ENCODE measurements around the gene SLC9A3.

SLC9A3 gene

GRCh38 chr5:522116-522515 is 2.1 kb downstream of the SLC9A3 start:
- Histone ChIP-seq H3K27me3 (ENCODE audit: insufficient read depth, low read length) (peaks cover 93% of the 10 kb centered on the region), H3K79me2 (ENCODE audit: control insufficient read depth, insufficient read depth, low read length, unreplicated experiment) (no peaks in the 10 kb centered on the region), H2AFZ (ENCODE audit: low read length, unreplicated experiment) (no peak overlapping the region), H3K36me3 (ENCODE audit: insufficient read depth, low read length) (no peaks in the 10 kb centered on the region), H3K4me3 (ENCODE audit: low read depth, low read length) (no peak overlapping the region), H3K27ac (ENCODE audit: low read depth, low read length) (no peak overlapping the region), H3K4me1 (ENCODE audit: control insufficient read depth, insufficient read depth, low read length, unreplicated experiment) (no peaks in the 10 kb centered on the region)

DNA sequence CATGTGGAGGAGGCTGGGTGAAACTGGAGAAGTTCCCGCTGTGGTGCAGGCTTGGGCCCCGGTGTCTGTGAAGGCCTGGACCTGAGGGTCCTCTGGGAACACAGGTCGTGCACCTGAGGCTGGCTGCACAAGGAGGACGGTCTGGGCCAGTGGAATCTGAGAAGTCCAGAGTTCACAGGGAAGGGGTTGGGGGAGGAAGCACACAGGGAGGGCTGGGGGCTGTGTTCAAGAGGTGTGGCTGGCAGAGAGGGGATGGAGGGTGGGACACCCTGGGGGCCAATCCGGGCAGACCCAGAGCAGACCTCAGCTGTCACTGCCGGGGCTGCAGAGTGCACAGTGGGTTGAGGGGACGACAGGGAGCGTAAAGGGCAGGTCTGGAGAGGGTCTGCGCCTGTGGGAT is 2.6 kb downstream of the SLC9A3 start:
- H3K4me3 ChIP-seq (ENCODE audit: low read depth, low read length), result no peak overlapping the region
- H3K36me3 ChIP-seq (ENCODE audit: insufficient read depth, low read length), result no peaks in the 10 kb centered on the region
- no peaks in the 10 kb centered on the region for H3K79me2 ChIP-seq (ENCODE audit: control insufficient read depth, insufficient read depth, low read length, unreplicated experiment)
- H3K27me3 ChIP-seq (ENCODE audit: insufficient read depth, low read length), result peaks cover 93% of the 10 kb centered on the region
- H2AFZ ChIP-seq (ENCODE audit: low read length, unreplicated experiment), result no peak overlapping the region
- H3K27ac ChIP-seq (ENCODE audit: low read depth, low read length), result no peak overlapping the region
- H3K4me1 ChIP-seq (ENCODE audit: control insufficient read depth, insufficient read depth, low read length, unreplicated experiment), result no peaks in the 10 kb centered on the region

- H3K27me3 ChIP-seq (ENCODE audit: insufficient read depth, low read length), result peaks cover 92% of the 10 kb centered on the region
- H3K27ac ChIP-seq (ENCODE audit: low read depth, low read length), result no peak overlapping the region
These were observed 3.4 kb downstream of the SLC9A3 start for GRCh38 chr5:520850-521226.

DNA sequence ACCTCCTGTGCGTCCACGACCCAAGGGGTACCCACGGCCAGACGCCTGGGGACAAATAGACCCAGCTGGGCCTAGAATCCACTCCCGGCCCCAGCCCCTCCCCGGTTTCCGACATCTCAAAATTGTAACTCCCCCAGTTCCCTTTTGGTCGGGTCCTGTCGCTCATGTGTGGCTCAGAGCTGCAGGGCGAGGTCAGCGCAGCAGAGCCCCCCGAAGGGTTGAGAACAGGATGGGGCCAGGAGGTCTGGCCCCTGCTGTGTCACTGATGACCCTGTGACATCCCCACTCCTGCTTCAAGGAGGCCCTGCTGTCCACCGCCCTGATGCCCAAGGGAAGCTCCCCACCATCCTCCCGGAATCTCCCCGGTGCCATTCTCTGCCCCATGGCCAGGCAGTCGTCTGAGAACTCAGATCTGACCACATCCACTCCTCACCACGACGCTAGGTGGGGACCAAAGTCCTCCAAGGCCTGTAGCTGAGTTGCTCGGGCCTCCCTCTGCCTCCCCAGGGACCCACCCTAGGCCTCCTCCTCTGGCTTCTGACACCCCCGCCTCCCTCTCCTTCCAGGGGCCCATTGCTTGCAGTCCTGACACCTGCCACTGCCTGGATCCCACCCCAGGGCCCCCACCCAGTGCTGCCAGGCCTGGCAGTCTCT is 3.9 kb downstream of the SLC9A3 start:
- Histone ChIP-seq H3K4me3 (ENCODE audit: low read depth, low read length) (no peak overlapping the region), H2AFZ (ENCODE audit: low read length, unreplicated experiment) (no peak overlapping the region), H3K27me3 (ENCODE audit: insufficient read depth, low read length) (peaks cover 88% of the 10 kb centered on the region), H3K27ac (ENCODE audit: low read depth, low read length) (no peak overlapping the region), H3K79me2 (ENCODE audit: control insufficient read depth, insufficient read depth, low read length, unreplicated experiment) (no peaks in the 10 kb centered on the region), H3K36me3 (ENCODE audit: insufficient read depth, low read length) (no peaks in the 10 kb centered on the region), H3K4me1 (ENCODE audit: control insufficient read depth, insufficient read depth, low read length, unreplicated experiment) (no peaks in the 10 kb centered on the region)

More at GRCh38 chr5:520850-521226, 3.4 kb downstream of the SLC9A3 start:
- H3K79me2 ChIP-seq (ENCODE audit: control insufficient read depth, insufficient read depth, low read length, unreplicated experiment), result no peaks in the 10 kb centered on the region
- no peak overlapping the region for H3K4me3 ChIP-seq (ENCODE audit: low read depth, low read length)
- H2AFZ ChIP-seq (ENCODE audit: low read length, unreplicated experiment), result no peak overlapping the region
- no peaks in the 10 kb centered on the region for H3K36me3 ChIP-seq (ENCODE audit: insufficient read depth, low read length)
- no peaks in the 10 kb centered on the region for H3K4me1 ChIP-seq (ENCODE audit: control insufficient read depth, insufficient read depth, low read length, unreplicated experiment)

- Histone ChIP-seq H3K79me2 (ENCODE audit: control insufficient read depth, insufficient read depth, low read length, unreplicated experiment) (no peaks in the 10 kb centered on the region), H3K4me3 (ENCODE audit: low read depth, low read length) (no peak overlapping the region), H3K27ac (ENCODE audit: low read depth, low read length) (no peak overlapping the region), H3K4me1 (ENCODE audit: control insufficient read depth, insufficient read depth, low read length, unreplicated experiment) (no peaks in the 10 kb centered on the region), H3K27me3 (ENCODE audit: insufficient read depth, low read length) (peaks cover 89% of the 10 kb centered on the region), H3K36me3 (ENCODE audit: insufficient read depth, low read length) (no peaks in the 10 kb centered on the region), H2AFZ (ENCODE audit: low read length, unreplicated experiment) (no peak overlapping the region)
These were observed 5.5 kb downstream of the SLC9A3 start for GRCh38 chr5:518721-519120.

- Histone ChIP-seq H3K27ac (ENCODE audit: low read depth, low read length) (no peak overlapping the region), H3K27me3 (ENCODE audit: insufficient read depth, low read length) (peaks cover 89% of the 10 kb centered on the region), H3K4me3 (ENCODE audit: low read depth, low read length) (no peak overlapping the region), H3K36me3 (ENCODE audit: insufficient read depth, low read length) (no peaks in the 10 kb centered on the region), H3K79me2 (ENCODE audit: control insufficient read depth, insufficient read depth, low read length, unreplicated experiment) (no peaks in the 10 kb centered on the region), H3K4me1 (ENCODE audit: control insufficient read depth, insufficient read depth, low read length, unreplicated experiment) (no peaks in the 10 kb centered on the region), H2AFZ (ENCODE audit: low read length, unreplicated experiment) (no peak overlapping the region)
These were observed 6.6 kb downstream of the SLC9A3 start for GRCh38 chr5:517535-518100.

- Histone ChIP-seq H2AFZ (ENCODE audit: low read length, unreplicated experiment) (no peak overlapping the region), H3K4me1 (ENCODE audit: control insufficient read depth, insufficient read depth, low read length, unreplicated experiment) (no peaks in the 10 kb centered on the region), H3K27me3 (ENCODE audit: insufficient read depth, low read length) (peaks cover 88% of the 10 kb centered on the region)
These were observed 7.3 kb downstream of the SLC9A3 start for GRCh38 chr5:516980-517379.

DNA sequence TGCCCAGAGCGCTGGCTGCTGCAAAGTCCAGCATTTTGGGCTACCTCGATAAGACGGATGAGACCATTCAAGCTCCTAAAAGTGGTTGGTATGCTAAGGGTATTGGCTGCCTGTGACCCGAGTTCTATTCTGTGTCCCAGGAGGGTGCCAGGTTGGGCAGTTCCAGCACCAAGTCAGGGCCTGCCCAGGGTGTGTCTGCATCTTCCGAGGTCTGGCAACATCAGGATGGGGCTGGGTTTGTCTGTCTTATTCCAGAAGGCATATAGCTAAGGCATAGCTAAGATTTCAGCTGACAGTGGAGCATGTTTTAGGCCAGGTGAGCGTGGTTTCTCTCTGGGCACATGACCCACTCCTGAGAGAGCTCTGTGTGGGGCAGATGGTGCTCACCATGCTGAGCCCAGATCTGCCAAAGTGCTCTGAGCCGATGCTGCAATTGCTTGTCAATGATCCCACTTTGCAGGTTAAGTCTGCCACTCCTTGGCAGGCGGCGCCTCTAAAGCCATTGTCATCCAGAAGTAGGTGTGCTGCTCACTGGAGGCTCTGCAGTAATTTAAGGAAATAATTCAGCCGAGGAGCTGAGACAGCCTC is 7.8 kb downstream of the SLC9A3 start:
- Histone ChIP-seq H3K27me3 (ENCODE audit: insufficient read depth, low read length) (peaks cover 88% of the 10 kb centered on the region), H3K4me1 (ENCODE audit: control insufficient read depth, insufficient read depth, low read length, unreplicated experiment) (no peaks in the 10 kb centered on the region), H3K27ac (ENCODE audit: low read depth, low read length) (no peak overlapping the region), H2AFZ (ENCODE audit: low read length, unreplicated experiment) (no peak overlapping the region), H3K36me3 (ENCODE audit: insufficient read depth, low read length) (no peaks in the 10 kb centered on the region), H3K4me3 (ENCODE audit: low read depth, low read length) (no peak overlapping the region), H3K79me2 (ENCODE audit: control insufficient read depth, insufficient read depth, low read length, unreplicated experiment) (no peaks in the 10 kb centered on the region)

More at GRCh38 chr5:516980-517379, 7.3 kb downstream of the SLC9A3 start:
- Histone ChIP-seq H3K27ac (ENCODE audit: low read depth, low read length) (no peak overlapping the region), H3K79me2 (ENCODE audit: control insufficient read depth, insufficient read depth, low read length, unreplicated experiment) (no peaks in the 10 kb centered on the region), H3K36me3 (ENCODE audit: insufficient read depth, low read length) (no peaks in the 10 kb centered on the region), H3K4me3 (ENCODE audit: low read depth, low read length) (no peak overlapping the region)

DNA sequence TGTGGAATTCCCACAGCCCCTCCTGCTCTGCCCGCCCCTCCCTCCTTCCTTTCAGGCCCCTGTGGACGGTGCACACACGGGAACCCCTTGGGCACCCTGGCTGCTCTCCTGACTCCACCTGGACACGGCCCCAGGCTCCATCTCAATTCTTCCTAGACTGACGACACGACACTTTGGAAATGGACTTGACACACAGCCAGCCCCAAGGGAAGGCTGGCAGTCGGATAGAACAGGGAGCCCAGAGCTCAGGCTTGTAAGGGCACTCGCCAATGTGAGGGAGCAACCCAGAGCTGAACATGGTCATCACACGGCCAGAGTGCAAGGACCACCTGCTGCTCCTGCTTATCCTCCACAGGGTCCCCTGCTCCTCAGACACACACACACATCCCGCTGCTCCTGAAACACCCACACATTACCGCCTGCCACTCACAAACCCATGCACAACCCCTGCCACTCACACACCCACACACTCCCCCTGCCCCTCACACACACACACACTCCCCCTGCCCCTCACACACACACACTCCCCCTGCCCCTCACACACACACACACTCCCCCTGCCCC is 8.9 kb downstream of the SLC9A3 start:
- peaks cover 91% of the 10 kb centered on the region for H3K27me3 ChIP-seq (ENCODE audit: insufficient read depth, low read length)
- no peak overlapping the region for H2AFZ ChIP-seq (ENCODE audit: low read length, unreplicated experiment)
- H3K27ac ChIP-seq (ENCODE audit: low read depth, low read length), result no peak overlapping the region
- no peaks in the 10 kb centered on the region for H3K36me3 ChIP-seq (ENCODE audit: insufficient read depth, low read length)
- H3K79me2 ChIP-seq (ENCODE audit: control insufficient read depth, insufficient read depth, low read length, unreplicated experiment), result no peaks in the 10 kb centered on the region
- H3K4me1 ChIP-seq (ENCODE audit: control insufficient read depth, insufficient read depth, low read length, unreplicated experiment), result no peaks in the 10 kb centered on the region
- no peak overlapping the region for H3K4me3 ChIP-seq (ENCODE audit: low read depth, low read length)

GRCh38 chr5:514673-515072 is 9.6 kb downstream of the SLC9A3 start:
- Histone ChIP-seq H3K4me1 (ENCODE audit: control insufficient read depth, insufficient read depth, low read length, unreplicated experiment) (no peaks in the 10 kb centered on the region), H3K79me2 (ENCODE audit: control insufficient read depth, insufficient read depth, low read length, unreplicated experiment) (no peaks in the 10 kb centered on the region), H3K4me3 (ENCODE audit: low read depth, low read length) (no peak overlapping the region), H3K36me3 (ENCODE audit: insufficient read depth, low read length) (no peaks in the 10 kb centered on the region), H3K27ac (ENCODE audit: low read depth, low read length) (no peak overlapping the region), H3K27me3 (ENCODE audit: insufficient read depth, low read length) (peaks cover 91% of the 10 kb centered on the region), H2AFZ (ENCODE audit: low read length, unreplicated experiment) (no peak overlapping the region)

DNA sequence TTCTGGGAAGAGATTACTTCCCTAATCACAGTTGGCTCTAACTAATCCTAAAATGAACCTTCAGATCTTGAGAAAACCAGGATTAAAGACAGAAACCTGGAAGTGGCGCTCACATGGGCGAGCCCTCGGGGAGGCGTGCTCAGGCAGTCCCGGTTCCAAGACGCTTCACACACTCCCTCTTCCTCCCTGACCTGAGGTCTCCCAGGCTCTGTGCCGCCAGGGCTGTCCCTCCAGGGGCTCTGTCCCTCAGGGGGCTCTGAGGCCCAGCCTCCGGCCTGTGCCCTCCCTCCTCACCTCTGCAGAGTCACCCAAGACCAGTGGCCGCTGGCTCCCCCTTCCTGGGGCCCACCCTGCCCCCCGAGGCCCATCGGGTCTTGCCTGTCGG is 10.2 kb downstream of the SLC9A3 start:
- Histone ChIP-seq H2AFZ (ENCODE audit: low read length, unreplicated experiment) (no peak overlapping the region), H3K27me3 (ENCODE audit: insufficient read depth, low read length) (peaks cover 89% of the 10 kb centered on the region), H3K4me1 (ENCODE audit: control insufficient read depth, insufficient read depth, low read length, unreplicated experiment) (no peaks in the 10 kb centered on the region), H3K79me2 (ENCODE audit: control insufficient read depth, insufficient read depth, low read length, unreplicated experiment) (no peaks in the 10 kb centered on the region), H3K36me3 (ENCODE audit: insufficient read depth, low read length) (no peaks in the 10 kb centered on the region), H3K27ac (ENCODE audit: low read depth, low read length) (no peak overlapping the region), H3K4me3 (ENCODE audit: low read depth, low read length) (no peak overlapping the region)
